GM19099 (cell line): Measurements from ENCODE around the gene ZFP91.

Experiments
- POLR2A ChIP-seq: IDR thresholded peaks from 3 replicates; pipeline ENCODE4 v1.6.1; 2011; ENCODE audit warnings: low read depth; ENCODE audit not compliant: insufficient read length; ENCODE audit errors: extremely low read depth

The ZFP91 gene

GRCh38 chr11:58579192-58580129 lies 598 bp downstream of the ZFP91 start:
- peak; percentile 88 for TF ChIP-seq POLR2A

- TF ChIP-seq POLR2A: no peak
These were observed 1.4 kb downstream of the ZFP91 start for GRCh38 chr11:58580311-58580710.

- no peak for TF ChIP-seq POLR2A
These were observed 3.6 kb downstream of the ZFP91 start for GRCh38 chr11:58582437-58582836.

DNA sequence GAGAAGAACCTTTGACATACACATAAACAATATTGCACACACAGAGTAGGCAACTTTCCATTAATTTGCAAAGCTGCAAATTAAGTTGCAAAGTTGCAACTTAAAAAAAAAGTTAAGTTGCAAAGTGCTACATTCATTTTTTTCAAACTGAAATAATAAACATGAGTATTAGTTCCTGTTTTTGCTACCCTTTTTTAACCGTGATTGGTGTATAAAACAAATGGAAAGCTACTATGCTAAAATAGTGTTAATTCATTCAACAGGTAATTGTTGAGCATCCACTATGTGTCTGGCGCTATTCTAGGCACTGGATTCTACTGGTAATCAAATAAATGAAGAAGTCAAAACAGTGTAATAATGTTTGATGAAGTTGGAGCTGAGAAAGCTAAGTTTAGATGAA lies 8.1 kb downstream of the ZFP91 start:
- TF ChIP-seq POLR2A: no peak

DNA sequence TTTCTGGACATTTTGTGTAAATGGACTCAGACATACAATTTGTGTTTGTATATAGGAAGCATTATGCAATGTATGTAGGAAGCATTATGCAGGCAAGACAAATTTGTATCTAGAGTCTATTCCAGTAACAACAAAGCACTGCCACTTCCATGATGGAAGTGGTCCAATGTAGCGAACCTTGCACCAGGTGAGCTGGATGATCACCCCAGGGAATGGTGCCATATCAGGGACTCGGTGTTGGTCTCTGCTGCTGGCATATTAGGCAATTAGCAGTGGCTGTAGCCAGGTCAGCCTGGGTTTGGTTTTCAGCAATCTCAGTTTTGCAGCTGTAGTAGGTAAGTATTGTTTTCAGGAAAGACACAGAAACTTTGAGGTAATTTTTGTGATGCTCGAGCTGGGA lies 12.8 kb downstream of the ZFP91 start:
- no peak for TF ChIP-seq POLR2A

GRCh38 chr11:58592760-58593472 lies 14.1 kb downstream of the ZFP91 start:
- TF ChIP-seq POLR2A: no peak

- TF ChIP-seq POLR2A: no peak
These were observed 16.0 kb downstream of the ZFP91 start for GRCh38 chr11:58594826-58595225.

- no peak for TF ChIP-seq POLR2A
These were observed 17.8 kb downstream of the ZFP91 start for GRCh38 chr11:58596621-58597020.

DNA sequence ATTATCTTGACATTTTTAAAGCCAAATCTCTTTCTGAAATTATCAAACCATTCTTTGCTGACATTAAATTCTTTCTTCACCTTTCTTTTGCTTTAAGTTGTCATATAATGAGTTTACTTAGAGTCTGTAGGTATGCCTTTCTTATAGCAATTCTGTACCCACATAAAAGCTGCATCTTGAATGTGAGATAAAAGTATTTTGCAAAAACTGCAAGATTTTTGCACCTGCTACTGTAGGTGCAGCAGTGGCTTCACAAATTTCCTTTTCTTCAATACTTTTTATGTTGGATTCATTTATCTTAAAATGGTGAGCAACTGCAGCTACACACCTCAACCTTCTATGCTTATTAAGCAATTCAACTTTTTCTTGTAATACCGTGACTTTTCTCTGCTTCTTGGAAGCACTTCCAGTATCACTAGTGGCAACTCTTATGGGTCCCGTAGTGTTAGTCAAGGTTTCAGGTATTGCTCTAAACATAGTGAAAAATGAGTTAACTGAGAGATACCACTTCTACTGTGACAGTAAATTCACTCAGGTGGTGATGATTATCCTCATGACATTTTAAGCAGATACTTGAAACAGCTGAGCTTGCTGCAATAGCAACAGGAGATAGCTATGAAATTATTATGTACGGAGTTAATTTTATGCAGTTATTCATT lies 18.8 kb downstream of the ZFP91 start:
- no peak for TF ChIP-seq POLR2A

DNA sequence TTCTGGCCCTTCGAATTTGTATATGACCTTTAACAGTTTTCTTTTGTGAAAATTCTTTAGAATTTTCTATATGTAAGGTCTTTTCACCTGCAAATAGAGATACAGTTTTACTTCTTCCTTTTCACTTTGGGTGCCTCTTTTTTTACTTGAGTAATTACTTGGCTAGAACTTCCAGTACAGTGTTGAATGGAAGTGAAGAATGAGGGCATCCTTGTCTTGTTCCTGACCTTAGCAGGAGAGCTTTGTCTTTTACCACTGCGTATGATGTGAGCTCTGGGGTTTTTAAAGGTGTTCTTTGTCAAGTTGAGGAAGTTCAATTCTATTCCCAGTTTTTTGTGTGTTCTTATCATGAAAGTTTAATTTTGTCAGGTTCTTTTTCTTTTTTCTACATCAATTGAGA lies 21.6 kb downstream of the ZFP91 start:
- TF ChIP-seq POLR2A: no peak

- no peak for TF ChIP-seq POLR2A
These were observed 28.3 kb downstream of the ZFP91 start for GRCh38 chr11:58606930-58607714.

GRCh38 chr11:58608331-58608730 lies 29.5 kb downstream of the ZFP91 start:
- TF ChIP-seq POLR2A: no peak

DNA sequence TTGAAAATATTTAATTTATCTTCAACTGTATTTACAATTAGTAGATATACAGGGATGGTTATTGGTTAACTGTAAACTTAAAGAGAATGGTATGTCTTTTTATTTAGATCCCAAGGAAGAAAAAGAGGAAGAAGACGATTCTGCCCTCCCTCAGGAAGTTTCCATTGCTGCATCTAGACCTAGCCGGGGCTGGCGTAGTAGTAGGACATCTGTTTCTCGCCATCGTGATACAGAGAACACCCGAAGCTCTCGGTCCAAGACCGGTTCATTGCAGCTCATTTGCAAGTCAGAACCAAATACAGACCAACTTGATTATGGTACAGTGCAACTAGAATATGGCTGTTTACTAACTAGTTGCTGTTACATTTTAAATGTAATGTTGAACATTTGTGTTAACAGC lies 30.9 kb downstream of the ZFP91 start:
- no peak for TF ChIP-seq POLR2A

GRCh38 chr11:58613228-58613627 lies 34.4 kb downstream of the ZFP91 start:
- no peak for TF ChIP-seq POLR2A

DNA sequence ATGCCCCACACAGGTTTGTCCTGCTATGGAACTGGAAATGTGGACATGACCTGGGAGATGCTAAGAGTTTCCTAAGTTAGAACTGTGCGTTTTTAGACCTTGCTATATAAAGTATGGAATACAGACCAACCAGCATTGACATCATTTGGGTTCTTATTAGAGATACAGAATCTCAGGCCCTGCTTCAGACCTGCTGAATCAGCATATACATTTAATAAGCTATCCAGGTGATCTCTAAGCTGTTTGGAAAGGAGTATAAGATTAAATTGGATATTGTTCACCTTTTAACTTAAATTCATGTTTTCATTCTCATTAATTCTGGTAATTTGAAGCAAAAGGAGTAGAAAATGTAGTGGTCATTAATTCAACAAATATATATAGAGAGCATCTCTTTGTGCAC lies 36.7 kb downstream of the ZFP91 start:
- no peak for TF ChIP-seq POLR2A
